SK-N-SH (cell line): ENCODE results near the gene TNFAIP1.

Experiments
- CTCF ChIP-seq: fragments of 200-600 bp; sonication (generic); IDR thresholded peaks from 2 replicates; pipeline ENCODE4 v1.6.1; 2017; ENCODE audit warnings: antibody characterized with exemption, mild to moderate bottlenecking, moderate library complexity
- EP300 ChIP-seq, 2 experiments: IDR thresholded peaks; 2 replicates each; pipeline versions ENCODE4 v1.4.0 to v1.6.1; 2012; ENCODE audit warnings: borderline replicate concordance in 1 of 2, low read depth in 1 of 2, low read length in 1 of 2
- GABPA ChIP-seq: IDR thresholded peaks from 2 replicates; pipeline ENCODE4 v1.4.0; 2012; ENCODE audit warnings: low read depth, mild to moderate bottlenecking
- JUND ChIP-seq: IDR thresholded peaks from 2 replicates; pipeline ENCODE4 v1.4.0; 2012
- MAX ChIP-seq: IDR thresholded peaks from 2 replicates; pipeline ENCODE4 v1.4.0; 2012; ENCODE audit warnings: low read depth
- MEF2A ChIP-seq: IDR thresholded peaks from 2 replicates; pipeline ENCODE4 v1.4.0; 2012; ENCODE audit warnings: low read depth, borderline replicate concordance
- POLR2AphosphoS5 ChIP-seq: IDR thresholded peaks from 2 replicates; pipeline ENCODE4 v1.6.1; 2012; ENCODE audit warnings: low read depth, low read length
- TAF1 ChIP-seq: IDR thresholded peaks from 2 replicates; pipeline ENCODE4 v1.6.1; 2012; ENCODE audit warnings: low read depth, mild to moderate bottlenecking, low read length, moderate library complexity, borderline replicate concordance

GRCh38 chr17:28295677-28296578 is 39.6 kb upstream of the TNFAIP1 start:
- TF ChIP-seq CTCF (no peak), JUND (no peak), MEF2A (no peak), POLR2AphosphoS5 (no peak), GABPA (no peak), MAX (no peak), TAF1 (no peak), EP300 (IDR thresholded peaks at IDR 0.05; ENCODE audit: borderline replicate concordance in 1 of 2, low read depth in 1 of 2, low read length in 1 of 2) (no peak)
